Measurements from ENCODE around the gene CTNND2. TPM values are rescaled to one million over a fixed set of nuclear protein-coding genes. Genes with fewer than 3 reads are reported as not detected.
A peak's percentile ranks its signal among the peaks of the same experiment; 100 is the strongest.

The CTNND2 gene
- total RNA-seq, 1 donor from 2014 or later: 6.9 TPM

DNA sequence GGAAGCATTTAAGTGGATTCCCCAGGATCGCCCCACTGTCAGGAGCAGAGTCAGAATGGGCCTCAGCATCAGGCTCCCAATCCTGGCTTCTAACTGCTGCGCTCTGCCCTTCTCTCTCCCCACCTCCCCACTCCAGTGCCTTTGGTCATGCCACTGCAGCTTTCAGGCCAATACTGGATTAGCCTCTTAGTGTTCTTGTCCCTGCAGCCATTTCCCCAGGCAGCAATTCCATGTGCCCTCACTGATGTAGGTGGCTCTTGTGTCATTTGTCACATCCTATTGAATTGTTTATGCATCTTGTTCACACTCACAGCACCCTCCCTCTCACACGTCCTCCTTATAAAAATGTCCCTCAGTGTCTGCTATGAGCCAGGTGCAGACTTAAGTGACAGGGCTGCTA, 599.0 kb downstream of the CTNND2 start:
- Histone ChIP-seq H3K9me3 (no peaks in the 10 kb centered on the region), H3K27ac (no peak overlapping the region), H3K4me1 (no peaks in the 10 kb centered on the region), H3K27me3 (no peaks in the 10 kb centered on the region), H3K4me3 (no peak overlapping the region), H3K36me3 (no peaks in the 10 kb centered on the region)
- no peak for TF ChIP-seq CTCF (IDR thresholded peaks at IDR 0.05)
- intact Hi-C loops (cut with DNase I): no loop called here
- DNase-seq (no peak), ATAC-seq (no peak)

GRCh38 chr5:11304641-11305040, 599.6 kb downstream of the CTNND2 start:
- no peak overlapping the region for H3K4me3 ChIP-seq
- ATAC-seq (no peak), DNase-seq (no peak)
- no peaks in the 10 kb centered on the region for H3K36me3 ChIP-seq
- TF ChIP-seq CTCF (IDR thresholded peaks at IDR 0.05): no peak
- no peaks in the 10 kb centered on the region for H3K9me3 ChIP-seq
- H3K27ac ChIP-seq: no peak overlapping the region
- no peaks in the 10 kb centered on the region for H3K4me1 ChIP-seq
- no peaks in the 10 kb centered on the region for H3K27me3 ChIP-seq
- intact Hi-C loops (cut with DNase I): no loop called here

DNA sequence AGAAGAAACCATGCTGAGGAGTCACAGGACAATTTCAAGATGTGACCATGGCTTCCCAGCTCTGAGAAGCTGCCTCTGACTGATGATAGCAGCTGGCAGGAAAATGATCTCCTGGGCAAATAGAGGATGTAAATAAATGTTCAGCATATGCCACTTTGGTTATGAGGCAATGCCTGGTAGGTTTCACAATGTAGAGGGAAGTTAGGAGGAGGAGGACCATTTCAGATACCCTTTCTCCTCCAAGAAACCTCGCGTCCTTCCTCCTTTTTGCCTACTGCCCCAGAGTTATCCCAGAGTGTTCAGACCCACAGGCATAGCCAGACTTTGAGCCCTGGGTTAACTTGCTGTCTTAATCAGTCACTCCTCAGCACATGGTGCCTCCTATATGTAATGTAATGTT, 601.6 kb downstream of the CTNND2 start:
- DNase-seq: no peak
- Histone ChIP-seq H3K27me3 (no peaks in the 10 kb centered on the region), H3K36me3 (no peaks in the 10 kb centered on the region), H3K4me1 (no peaks in the 10 kb centered on the region), H3K27ac (no peak overlapping the region), H3K9me3 (no peaks in the 10 kb centered on the region), H3K4me3 (no peak overlapping the region)
- peak; percentile 79 for ATAC-seq
- TF ChIP-seq CTCF (IDR thresholded peaks at IDR 0.05): no peak
- intact Hi-C loops (cut with DNase I): no loop called here

DNA sequence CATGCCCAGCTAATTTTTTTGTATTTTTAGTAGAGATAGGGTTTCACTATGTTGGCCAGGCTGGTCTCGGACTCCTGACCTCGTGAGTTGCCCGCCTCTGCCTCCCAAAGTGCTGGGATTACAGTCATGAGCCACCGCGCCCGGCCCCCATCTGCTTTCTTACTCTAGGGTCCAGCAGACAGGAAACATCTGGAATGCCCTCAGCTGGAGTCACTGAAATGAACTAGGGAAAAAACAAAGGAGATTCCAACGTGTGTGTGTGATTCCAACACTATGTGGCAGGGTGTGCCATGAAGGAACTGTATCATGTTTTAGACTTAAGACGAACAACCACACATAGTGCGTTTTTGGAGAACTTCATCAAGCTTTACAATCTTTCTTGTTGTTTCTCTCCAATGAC, 603.1 kb downstream of the CTNND2 start:
- no peak overlapping the region for H3K27ac ChIP-seq
- intact Hi-C loops (cut with DNase I): no loop called here
- H3K4me1 ChIP-seq: no peaks in the 10 kb centered on the region
- H3K4me3 ChIP-seq: no peak overlapping the region
- no peaks in the 10 kb centered on the region for H3K36me3 ChIP-seq
- ATAC-seq (no peak), DNase-seq (no peak)
- H3K9me3 ChIP-seq: no peaks in the 10 kb centered on the region
- no peak for TF ChIP-seq CTCF (IDR thresholded peaks at IDR 0.05)
- H3K27me3 ChIP-seq: no peaks in the 10 kb centered on the region

- ATAC-seq (peak; percentile 39), DNase-seq (no peak)
- H3K27ac ChIP-seq: no peak overlapping the region
- H3K36me3 ChIP-seq: no peaks in the 10 kb centered on the region
- no peaks in the 10 kb centered on the region for H3K4me1 ChIP-seq
- no peak for TF ChIP-seq CTCF (IDR thresholded peaks at IDR 0.05)
- H3K27me3 ChIP-seq: no peaks in the 10 kb centered on the region
- H3K4me3 ChIP-seq: no peak overlapping the region
- intact Hi-C loops (cut with DNase I): no loop called here
- H3K9me3 ChIP-seq: no peaks in the 10 kb centered on the region
These were observed 603.5 kb downstream of the CTNND2 start for GRCh38 chr5:11300736-11301135.

- Histone ChIP-seq H3K4me3 (no peak overlapping the region), H3K36me3 (no peaks in the 10 kb centered on the region), H3K27me3 (no peaks in the 10 kb centered on the region), H3K27ac (no peak overlapping the region), H3K4me1 (no peaks in the 10 kb centered on the region), H3K9me3 (no peaks in the 10 kb centered on the region)
- intact Hi-C loops (cut with DNase I): no loop called here
- no peak for ATAC-seq
- no peak for DNase-seq
- no peak for TF ChIP-seq CTCF (IDR thresholded peaks at IDR 0.05)
These were observed 605.4 kb downstream of the CTNND2 start for GRCh38 chr5:11298877-11299276.
